OCI-LY7 (cell line): ENCODE results near the gene BRD1.

Experiments used
- CTCF ChIP-seq: fragments of 200-600 bp; sonication (generic); conservative IDR thresholded peaks from 2 replicates; pipeline ENCODE4 v1.5.1; 2014; ENCODE audit warnings: mild to moderate bottlenecking, antibody characterized with exemption, low read length, moderate library complexity, mixed read lengths
- EZH2phosphoT487 ChIP-seq: fragments of 200-600 bp; sonication (generic); IDR thresholded peaks from 2 replicates; pipeline ENCODE4 v1.6.1; 2018; ENCODE audit warnings: low read depth, borderline replicate concordance, mild to moderate bottlenecking, mixed run types, antibody characterized with exemption, low read length, moderate library complexity, mixed read lengths

- TF ChIP-seq EZH2phosphoT487 (no peak), CTCF (no peak)
Measured at GRCh38 chr22:49755631-49756001, 72.1 kb downstream of the BRD1 start.
